ENCODE data around the gene DISP2.

The DISP2 gene

DNA sequence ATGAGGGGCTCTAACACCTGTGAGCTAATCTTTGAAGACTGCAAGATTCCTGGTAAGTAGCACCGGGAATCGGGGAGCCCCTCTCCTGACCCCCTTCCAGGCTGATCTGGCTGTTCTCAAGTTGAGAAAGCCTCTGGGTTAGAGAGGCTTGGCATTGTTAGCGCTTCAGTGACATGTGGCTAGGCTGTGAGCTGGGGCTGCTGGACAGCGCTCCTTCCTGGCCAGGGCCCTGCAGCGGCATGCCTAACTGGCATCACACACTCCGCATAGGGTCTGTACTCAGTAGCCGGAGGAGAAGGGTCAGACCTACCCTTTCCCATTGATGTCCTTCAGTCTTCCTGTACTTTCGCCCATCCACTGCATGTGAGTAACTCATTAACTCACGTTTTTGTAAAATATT is 55.0 kb downstream of the DISP2 start:
- H4K20me1 ChIP-seq (ENCODE audit: insufficient read depth, low read length): no peaks in the 10 kb centered on the region
- ATAC-seq (ENCODE audit: insufficient read depth, low read depth) (no peak), DNase-seq (no peak)
- peaks cover 2% of the 10 kb centered on the region; the same call in 1 of the 2 replicates for H3K4me1 ChIP-seq (ENCODE audit: insufficient read depth, low read length)
- H3K27me3 ChIP-seq (ENCODE audit: insufficient read depth, low read length, poor library complexity): no peaks in the 10 kb centered on the region
- no peak overlapping the region for H3K27ac ChIP-seq (ENCODE audit: low read length)
- H3K4me3 ChIP-seq (ENCODE audit: low read depth in 1 of 2, low read length in 2 of 2): no peak overlapping the region
- H3K9ac ChIP-seq (ENCODE audit: low read depth, low read length): no peak overlapping the region
- H3K36me3 ChIP-seq (ENCODE audit: insufficient read depth, low read length): peaks cover 86% of the 10 kb centered on the region
- H2AFZ ChIP-seq (ENCODE audit: low read depth, low read length): no peak overlapping the region
- H3K79me2 ChIP-seq (ENCODE audit: insufficient read depth, low read length): peaks cover 4% of the 10 kb centered on the region; the same call in 1 of the 2 replicates
- H3K4me2 ChIP-seq (ENCODE audit: insufficient read depth, low read length): no peak overlapping the region
- no peak for TF ChIP-seq EZH2 (IDR thresholded peaks at IDR 0.05; ENCODE audit: borderline replicate concordance, low read depth, low read length, severe bottlenecking)
- TF ChIP-seq, protein P1, sequence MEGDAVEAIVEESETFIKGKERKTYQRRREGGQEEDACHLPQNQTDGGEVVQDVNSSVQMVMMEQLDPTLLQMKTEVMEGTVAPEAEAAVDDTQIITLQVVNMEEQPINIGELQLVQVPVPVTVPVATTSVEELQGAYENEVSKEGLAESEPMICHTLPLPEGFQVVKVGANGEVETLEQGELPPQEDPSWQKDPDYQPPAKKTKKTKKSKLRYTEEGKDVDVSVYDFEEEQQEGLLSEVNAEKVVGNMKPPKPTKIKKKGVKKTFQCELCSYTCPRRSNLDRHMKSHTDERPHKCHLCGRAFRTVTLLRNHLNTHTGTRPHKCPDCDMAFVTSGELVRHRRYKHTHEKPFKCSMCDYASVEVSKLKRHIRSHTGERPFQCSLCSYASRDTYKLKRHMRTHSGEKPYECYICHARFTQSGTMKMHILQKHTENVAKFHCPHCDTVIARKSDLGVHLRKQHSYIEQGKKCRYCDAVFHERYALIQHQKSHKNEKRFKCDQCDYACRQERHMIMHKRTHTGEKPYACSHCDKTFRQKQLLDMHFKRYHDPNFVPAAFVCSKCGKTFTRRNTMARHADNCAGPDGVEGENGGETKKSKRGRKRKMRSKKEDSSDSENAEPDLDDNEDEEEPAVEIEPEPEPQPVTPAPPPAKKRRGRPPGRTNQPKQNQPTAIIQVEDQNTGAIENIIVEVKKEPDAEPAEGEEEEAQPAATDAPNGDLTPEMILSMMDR (IDR thresholded peaks at IDR 0.05; ENCODE audit: borderline replicate concordance, extremely low read depth, low read length, poor library complexity, severe bottlenecking): no peak
- H3K9me3 ChIP-seq (ENCODE audit: insufficient read depth, low read length, severe bottlenecking): no peaks in the 10 kb centered on the region

GRCh38 chr15:40414816-40415215 is 56.8 kb downstream of the DISP2 start:
- H3K79me2 ChIP-seq (ENCODE audit: insufficient read depth, low read length): no peaks in the 10 kb centered on the region
- no peaks in the 10 kb centered on the region for H3K4me1 ChIP-seq (ENCODE audit: insufficient read depth, low read length)
- no peak overlapping the region for H3K4me3 ChIP-seq (ENCODE audit: low read depth in 1 of 2, low read length in 2 of 2)
- H2AFZ ChIP-seq (ENCODE audit: low read depth, low read length): no peak overlapping the region
- no peak overlapping the region for H3K4me2 ChIP-seq (ENCODE audit: insufficient read depth, low read length)
- DNase-seq (no peak), ATAC-seq (ENCODE audit: insufficient read depth, low read depth) (no peak)
- H3K27me3 ChIP-seq (ENCODE audit: insufficient read depth, low read length, poor library complexity): no peaks in the 10 kb centered on the region
- peaks cover 77% of the 10 kb centered on the region for H3K36me3 ChIP-seq (ENCODE audit: insufficient read depth, low read length)
- no peak overlapping the region for H3K9ac ChIP-seq (ENCODE audit: low read depth, low read length)
- TF ChIP-seq, protein P1 (IDR thresholded peaks at IDR 0.05; ENCODE audit: borderline replicate concordance, extremely low read depth, low read length, poor library complexity, severe bottlenecking): no peak
- TF ChIP-seq EZH2 (IDR thresholded peaks at IDR 0.05; ENCODE audit: borderline replicate concordance, low read depth, low read length, severe bottlenecking): no peak
- no peaks in the 10 kb centered on the region for H4K20me1 ChIP-seq (ENCODE audit: insufficient read depth, low read length)
- H3K27ac ChIP-seq (ENCODE audit: low read length): no peak overlapping the region
- H3K9me3 ChIP-seq (ENCODE audit: insufficient read depth, low read length, severe bottlenecking): no peaks in the 10 kb centered on the region

DNA sequence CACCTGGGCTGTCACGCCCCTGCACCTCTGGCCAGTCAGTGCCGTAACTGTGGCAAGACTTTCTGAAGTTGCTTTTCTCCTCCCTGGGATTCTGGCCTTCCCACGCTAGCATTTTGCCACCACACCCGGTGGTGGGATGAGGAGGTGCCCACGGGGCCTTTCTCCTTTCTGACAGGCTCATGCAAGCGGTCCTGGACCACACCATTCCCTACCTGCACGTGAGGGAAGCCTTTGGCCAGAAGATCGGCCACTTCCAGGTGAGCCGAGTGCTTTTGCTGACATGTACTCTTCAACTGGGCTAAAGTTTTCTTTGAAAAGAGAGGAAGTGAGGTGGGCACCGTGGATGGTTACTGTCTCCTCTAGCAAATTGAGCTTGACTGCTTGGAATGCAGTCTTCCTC is 57.2 kb downstream of the DISP2 start:
- Histone ChIP-seq H3K4me1 (ENCODE audit: insufficient read depth, low read length) (no peaks in the 10 kb centered on the region), H3K36me3 (ENCODE audit: insufficient read depth, low read length) (peaks cover 74% of the 10 kb centered on the region), H3K4me3 (ENCODE audit: low read depth in 1 of 2, low read length in 2 of 2) (no peak overlapping the region), H3K9ac (ENCODE audit: low read depth, low read length) (no peak overlapping the region), H3K4me2 (ENCODE audit: insufficient read depth, low read length) (no peak overlapping the region), H3K27ac (ENCODE audit: low read length) (no peak overlapping the region), H3K79me2 (ENCODE audit: insufficient read depth, low read length) (no peaks in the 10 kb centered on the region), H3K9me3 (ENCODE audit: insufficient read depth, low read length, severe bottlenecking) (no peaks in the 10 kb centered on the region), H3K27me3 (ENCODE audit: insufficient read depth, low read length, poor library complexity) (no peaks in the 10 kb centered on the region), H2AFZ (ENCODE audit: low read depth, low read length) (no peak overlapping the region), H4K20me1 (ENCODE audit: insufficient read depth, low read length) (no peaks in the 10 kb centered on the region)
- no peak for ATAC-seq (ENCODE audit: insufficient read depth, low read depth)
- no peak for TF ChIP-seq EZH2 (IDR thresholded peaks at IDR 0.05; ENCODE audit: borderline replicate concordance, low read depth, low read length, severe bottlenecking)
- TF ChIP-seq, protein P1 (IDR thresholded peaks at IDR 0.05; ENCODE audit: borderline replicate concordance, extremely low read depth, low read length, poor library complexity, severe bottlenecking): no peak
- no peak for DNase-seq

GRCh38 chr15:40416056-40416455 is 58.0 kb downstream of the DISP2 start:
- Histone ChIP-seq H3K79me2 (ENCODE audit: insufficient read depth, low read length) (no peaks in the 10 kb centered on the region), H3K36me3 (ENCODE audit: insufficient read depth, low read length) (peaks cover 66% of the 10 kb centered on the region), H3K4me2 (ENCODE audit: insufficient read depth, low read length) (no peak overlapping the region), H3K9ac (ENCODE audit: low read depth, low read length) (no peak overlapping the region), H3K27ac (ENCODE audit: low read length) (no peak overlapping the region), H3K27me3 (ENCODE audit: insufficient read depth, low read length, poor library complexity) (no peaks in the 10 kb centered on the region), H2AFZ (ENCODE audit: low read depth, low read length) (no peak overlapping the region), H3K4me1 (ENCODE audit: insufficient read depth, low read length) (no peaks in the 10 kb centered on the region), H3K4me3 (ENCODE audit: low read depth in 1 of 2, low read length in 2 of 2) (no peak overlapping the region), H3K9me3 (ENCODE audit: insufficient read depth, low read length, severe bottlenecking) (no peaks in the 10 kb centered on the region), H4K20me1 (ENCODE audit: insufficient read depth, low read length) (no peaks in the 10 kb centered on the region)
- ATAC-seq (ENCODE audit: insufficient read depth, low read depth) (no peak), DNase-seq (no peak)
- TF ChIP-seq, protein P1 (IDR thresholded peaks at IDR 0.05; ENCODE audit: borderline replicate concordance, extremely low read depth, low read length, poor library complexity, severe bottlenecking): no peak
